HEK293T (cell line): ENCODE data around the gene INSC.

Source experiments
- CTCF ChIA-PET: fragments of 350-600 bp; formaldehyde crosslinking; extraction: SDS; loops from one replicate; lab custom pipeline; 2021; ENCODE audit warnings: antibody characterized with exemption, inconsistent platforms; lab: Yijun Ruan, JAX
- POLR2A ChIA-PET: fragments of 350-600 bp; formaldehyde crosslinking; extraction: SDS; loops from one replicate; lab custom pipeline; 2020; ENCODE audit warnings: antibody characterized with exemption, inconsistent platforms; lab: Yijun Ruan, JAX
- DNase-seq: peaks from one replicate; pipeline ENCODE4 v3.0.0; 2012; ENCODE audit warnings: mixed read lengths; ENCODE audit errors: extremely low spot score
- ARNT ChIP-seq: fragments of 450-650 bp; IDR thresholded peaks from 2 replicates; pipeline ENCODE4 v1.6.1; 2017; ENCODE audit warnings: mild to moderate bottlenecking
- BHLHE40 ChIP-seq: fragments of 450-650 bp; IDR thresholded peaks from 2 replicates; pipeline ENCODE4 v1.6.1; 2016; ENCODE audit warnings: mild to moderate bottlenecking, moderate library complexity, borderline replicate concordance
- CTBP1 ChIP-seq: fragments of 450-650 bp; IDR thresholded peaks from 2 replicates; pipeline ENCODE4 v1.6.1; 2016; ENCODE audit warnings: borderline replicate concordance
- ELF4 ChIP-seq: fragments of 450-650 bp; IDR thresholded peaks from 2 replicates; pipeline ENCODE4 v1.6.1; 2017; ENCODE audit warnings: antibody characterized with exemption
- FOXA1 ChIP-seq: fragments of 450-650 bp; IDR thresholded peaks from 2 replicates; pipeline ENCODE4 v1.6.1; 2016; ENCODE audit warnings: mild to moderate bottlenecking
- FOXK2 ChIP-seq: fragments of 450-650 bp; IDR thresholded peaks from 2 replicates; pipeline ENCODE4 v1.6.1; 2016; ENCODE audit warnings: mild to moderate bottlenecking
- FOXM1 ChIP-seq: fragments of 450-650 bp; IDR thresholded peaks from 2 replicates; pipeline ENCODE4 v1.6.1; 2017; ENCODE audit warnings: mild to moderate bottlenecking, borderline replicate concordance
- HDGF ChIP-seq: fragments of 450-650 bp; IDR thresholded peaks from 2 replicates; pipeline ENCODE4 v1.6.1; 2017; ENCODE audit warnings: antibody characterized with exemption, borderline replicate concordance
- L3MBTL2 ChIP-seq: fragments of 450-650 bp; conservative IDR thresholded peaks from 2 replicates; pipeline ENCODE4 v1.6.1; 2016; ENCODE audit warnings: mild to moderate bottlenecking
- LEF1 ChIP-seq: fragments of 450-650 bp; IDR thresholded peaks from 2 replicates; pipeline ENCODE4 v1.6.1; 2017; ENCODE audit warnings: mild to moderate bottlenecking, borderline replicate concordance
- NFRKB ChIP-seq: fragments of 450-650 bp; IDR thresholded peaks from 2 replicates; pipeline ENCODE4 v1.6.1; 2016; ENCODE audit warnings: mild to moderate bottlenecking, moderate library complexity
- SP1 ChIP-seq: fragments of 450-650 bp; IDR thresholded peaks from 2 replicates; pipeline ENCODE4 v1.6.1; 2017
- SUZ12 ChIP-seq: fragments of 450-650 bp; IDR thresholded peaks from 2 replicates; pipeline ENCODE4 v1.6.1; 2016; ENCODE audit warnings: mild to moderate bottlenecking
- TARDBP ChIP-seq: fragments of 450-650 bp; IDR thresholded peaks from 2 replicates; pipeline ENCODE4 v1.6.1; 2016
- ZNF384 ChIP-seq: fragments of 450-650 bp; IDR thresholded peaks from 2 replicates; pipeline ENCODE4 v1.6.1; 2016
- TF ChIP-seq, protein P1 (sequence below): fragments of 450-650 bp; IDR thresholded peaks from 2 replicates; pipeline ENCODE4 v1.6.1; 2016

Gene INSC

DNA sequence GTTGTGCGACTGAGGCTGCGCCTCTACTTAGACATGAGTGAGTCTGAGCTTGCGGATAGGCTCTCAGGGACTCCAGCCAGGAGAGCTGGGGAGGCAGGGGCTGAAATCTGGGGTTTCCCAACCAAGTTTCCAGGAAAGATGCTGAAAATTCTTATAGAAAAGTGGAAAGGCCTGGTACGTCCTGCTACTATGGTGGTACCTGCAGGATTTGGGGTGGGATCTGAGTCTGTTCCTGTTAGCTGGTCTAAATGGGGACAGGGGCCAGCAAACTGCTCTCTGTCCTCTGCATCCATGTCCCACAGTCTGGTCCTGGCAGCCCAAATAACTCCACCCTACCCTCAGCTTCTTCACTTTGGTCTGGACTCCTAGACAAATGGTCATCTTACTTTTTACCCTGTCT is 86.9 kb downstream of the INSC start:
- TF ChIP-seq FOXK2 (no peak), ZNF384 (no peak), ELF4 (no peak), SUZ12 (no peak)
- DNase-seq: no peak
- POLR2A ChIA-PET: no interaction called here
- CTCF ChIA-PET: no interaction called here

DNA sequence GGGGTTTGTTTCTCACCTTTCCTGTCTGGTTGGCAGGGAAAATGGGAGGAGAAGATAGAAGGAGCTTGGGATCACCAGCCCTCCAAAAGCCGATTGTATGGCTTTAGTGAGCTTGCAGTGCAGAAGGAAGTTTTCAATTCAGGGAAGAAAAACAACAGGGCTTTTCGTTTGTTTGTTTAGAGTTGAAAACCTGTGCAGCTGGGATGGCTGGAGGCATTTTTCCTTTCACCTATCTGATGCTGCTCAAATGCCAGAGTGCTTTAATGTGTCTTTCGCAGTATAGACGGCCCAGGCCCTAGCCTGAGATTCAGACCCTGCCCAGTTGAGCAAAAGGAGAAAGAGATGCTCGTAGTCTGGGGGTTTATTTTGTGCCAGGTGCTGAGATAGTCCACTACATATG is 87.9 kb downstream of the INSC start:
- ChIA-PET CTCF (interaction anchor here (0.6 to 0.7 kb wide), 2 partner anchors 13 to 347 kb away, joined by 3 read pairs; no protein-coding TSS in a partner anchor), POLR2A (no interaction called here)
- no peak for DNase-seq
- no peak for TF ChIP-seq FOXK2
- TF ChIP-seq ELF4: no peak
- TF ChIP-seq NFRKB: no peak
- no peak for TF ChIP-seq FOXA1
- TF ChIP-seq, protein P1, sequence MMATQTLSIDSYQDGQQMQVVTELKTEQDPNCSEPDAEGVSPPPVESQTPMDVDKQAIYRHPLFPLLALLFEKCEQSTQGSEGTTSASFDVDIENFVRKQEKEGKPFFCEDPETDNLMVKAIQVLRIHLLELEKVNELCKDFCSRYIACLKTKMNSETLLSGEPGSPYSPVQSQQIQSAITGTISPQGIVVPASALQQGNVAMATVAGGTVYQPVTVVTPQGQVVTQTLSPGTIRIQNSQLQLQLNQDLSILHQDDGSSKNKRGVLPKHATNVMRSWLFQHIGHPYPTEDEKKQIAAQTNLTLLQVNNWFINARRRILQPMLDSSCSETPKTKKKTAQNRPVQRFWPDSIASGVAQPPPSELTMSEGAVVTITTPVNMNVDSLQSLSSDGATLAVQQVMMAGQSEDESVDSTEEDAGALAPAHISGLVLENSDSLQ: no peak
- no peak for TF ChIP-seq L3MBTL2

DNA sequence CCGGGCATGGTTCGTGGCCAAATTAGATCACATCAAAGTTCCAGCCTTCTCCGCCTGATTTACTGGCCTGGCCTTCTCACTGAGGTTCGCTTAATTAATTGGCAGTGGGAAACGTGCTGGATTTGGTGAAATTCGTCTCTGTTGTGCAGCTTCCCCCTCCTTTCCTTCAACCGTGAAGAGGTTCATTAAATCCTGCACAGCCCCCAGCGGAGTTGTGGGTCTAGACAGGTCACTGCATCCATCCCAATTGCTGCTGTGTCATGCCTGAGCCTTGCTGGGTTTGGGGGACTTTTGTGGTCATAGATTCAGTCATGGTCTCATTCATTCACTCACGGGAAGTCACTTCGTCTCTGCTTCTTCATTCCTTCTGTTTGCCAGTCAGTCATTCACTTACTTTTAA is 90.0 kb downstream of the INSC start:
- ChIA-PET CTCF (no interaction called here), POLR2A (no interaction called here)
- no peak for DNase-seq
- no peak for TF ChIP-seq ELF4

DNA sequence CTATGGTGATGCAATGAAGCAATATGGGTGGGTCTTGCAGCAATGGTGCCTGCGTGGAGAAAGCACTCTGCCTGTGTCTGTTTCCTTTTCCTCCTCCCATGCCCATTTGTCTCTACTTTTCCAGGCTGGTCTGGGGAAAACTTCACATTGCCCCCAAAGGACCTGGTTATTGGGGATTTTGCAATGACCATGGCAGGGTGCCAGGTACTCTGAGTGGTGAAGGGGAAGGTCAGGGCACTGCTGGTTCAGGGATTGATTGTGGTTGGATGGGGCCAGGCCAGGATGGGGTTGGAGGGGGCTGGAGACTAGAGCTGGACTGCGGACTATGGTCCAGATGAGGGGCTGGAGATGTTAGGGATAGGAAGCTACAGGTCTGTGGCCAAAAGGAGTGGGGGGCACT is 92.1 kb downstream of the INSC start:
- CTCF ChIA-PET: interaction anchor here (0.6 to 2.1 kb wide), 5 partner anchors 12 to 133 kb away, joined by 3 to 7 read pairs (median 4); no protein-coding TSS in a partner anchor
- POLR2A ChIA-PET: no interaction called here
- DNase-seq: no peak
- TF ChIP-seq ELF4 (no peak), FOXK2 (no peak), SUZ12 (no peak), SP1 (no peak), L3MBTL2 (no peak), FOXA1 (no peak), HDGF (no peak)
- TF ChIP-seq, protein P1: no peak

DNA sequence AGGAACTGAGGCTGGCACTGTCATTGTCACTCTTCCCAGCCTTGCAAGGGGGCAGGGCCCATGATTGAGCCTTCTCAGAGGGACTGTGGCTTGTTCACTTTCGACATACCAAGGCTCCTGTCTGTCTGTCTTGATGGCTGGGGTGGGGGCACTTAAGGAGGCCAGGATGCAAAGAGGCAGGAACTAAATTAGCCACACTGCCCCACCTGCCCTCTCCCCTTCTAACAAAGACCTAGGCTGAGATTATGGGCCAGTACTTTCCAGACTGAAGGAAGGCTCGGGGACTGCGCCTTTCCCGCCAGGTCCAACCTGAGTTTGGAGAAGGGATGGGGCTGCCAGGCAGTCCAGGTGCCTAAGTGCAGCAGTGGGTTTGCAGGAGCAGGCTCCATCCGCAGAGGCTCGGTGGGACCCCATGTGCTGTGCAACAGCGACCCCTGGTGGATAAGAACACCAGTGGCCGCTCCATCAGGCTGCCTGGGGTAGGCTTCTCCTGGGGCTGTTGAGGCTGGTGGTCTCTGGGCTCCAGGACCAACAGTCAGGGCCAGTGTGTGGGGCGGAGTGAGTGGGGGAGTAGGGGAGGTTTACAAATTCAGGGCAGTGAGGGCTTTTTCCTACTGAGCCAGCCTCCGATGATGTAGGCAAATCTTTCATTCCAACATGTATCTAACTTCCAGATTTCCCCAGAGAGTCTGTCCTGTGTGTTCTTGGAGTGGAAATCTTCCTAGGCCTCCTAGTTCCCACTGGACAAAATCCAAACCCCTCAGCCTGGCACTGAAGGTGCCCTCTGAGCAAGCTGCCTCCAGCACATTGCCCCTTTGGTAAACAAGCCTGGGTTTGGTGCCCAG is 93.9 kb downstream of the INSC start:
- ChIA-PET CTCF (interaction anchor here (0.7 to 2.1 kb wide), 3 partner anchors 11 to 109 kb away, joined by 3 to 7 read pairs (median 6); no protein-coding TSS in a partner anchor), POLR2A (no interaction called here)
- TF ChIP-seq FOXA1 (no peak), TARDBP (no peak), LEF1 (no peak), ARNT (no peak), FOXM1 (no peak), CTBP1 (no peak), NFRKB (no peak), HDGF (no peak), BHLHE40 (no peak), SUZ12 (no peak), ELF4 (no peak), FOXK2 (no peak), ZNF384 (no peak), SP1 (no peak), L3MBTL2 (no peak)
- TF ChIP-seq, protein P1: no peak
- peak; percentile 89 for DNase-seq

DNA sequence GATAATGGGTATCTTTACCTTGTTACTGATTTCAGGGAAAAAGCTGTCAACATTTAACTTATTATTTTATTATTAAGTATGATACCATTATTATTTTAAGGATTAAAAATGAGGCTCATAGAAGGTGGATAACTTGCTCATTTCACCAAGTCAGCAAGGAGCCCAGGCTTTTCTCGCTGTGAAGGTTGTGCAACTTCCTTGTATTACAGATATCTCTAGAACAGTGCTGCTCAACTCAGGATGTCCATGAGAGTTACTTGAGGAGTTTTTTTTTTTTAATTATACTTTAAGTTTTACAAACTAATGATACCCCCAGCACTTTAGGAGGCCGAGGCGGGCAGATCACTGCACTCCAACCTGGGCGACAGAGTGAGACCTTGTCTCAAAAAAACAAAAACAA is 98.2 kb downstream of the INSC start:
- TF ChIP-seq SP1: no peak
- no peak for TF ChIP-seq ARNT
- TF ChIP-seq ZNF384: no peak
- TF ChIP-seq, protein P1: no peak
- no peak for TF ChIP-seq L3MBTL2
- TF ChIP-seq CTBP1: no peak
- no peak for TF ChIP-seq FOXK2
- TF ChIP-seq BHLHE40: no peak
- no peak for TF ChIP-seq LEF1
- no peak for TF ChIP-seq FOXM1
- TF ChIP-seq HDGF: no peak
- TF ChIP-seq NFRKB: no peak
- no peak for TF ChIP-seq FOXA1

More for the DNA sequence above, 98.2 kb downstream of the INSC start:
- ChIA-PET POLR2A (no interaction called here), CTCF (interaction anchor here (0.7 kb wide), 1 partner anchor 56 kb away, joined by 3 read pairs; no protein-coding TSS in a partner anchor)
- no peak for DNase-seq
